Measurements from ENCODE around the gene ADAM12. TPM values are rescaled to one million over a fixed set of nuclear protein-coding genes. Genes with fewer than 3 reads are reported as not detected.

The ADAM12 gene
- polyA plus RNA-seq, 1 of the 3 experiments (the other 2 are of a cell fraction) = 25.0 TPM

GRCh38 chr10:126425032-126425431 lies 36.8 kb upstream of the ADAM12 start:
- H2AFZ ChIP-seq (ENCODE audit: low read depth) = no peak overlapping the region
- TF ChIP-seq FOXM1 (IDR thresholded peaks at IDR 0.05; ENCODE audit: low read depth) (no peak), USF2 (IDR thresholded peaks at IDR 0.05; ENCODE audit: borderline replicate concordance, low read depth, low read length) (no peak), CTCF (IDR thresholded peaks at IDR 0.05) (no peak), IRF3 (IDR thresholded peaks at IDR 0.05; ENCODE audit: low read depth, low read length) (no peak), USF1 (IDR thresholded peaks at IDR 0.05; ENCODE audit: borderline replicate concordance, low read depth) (no peak), ZBTB33 (IDR thresholded peaks at IDR 0.05; ENCODE audit: borderline replicate concordance, low read depth) (no peak), REST (IDR thresholded peaks at IDR 0.05; ENCODE audit: low read depth, low read length) (no peak)
- ChIA-PET CTCF (interaction anchor here (1.4 kb wide), 1 partner anchor 11 kb away, joined by 3 read pairs; no protein-coding TSS in a partner anchor), POLR2A (interaction anchor here (0.8 kb wide), 1 partner anchor 37 kb away, joined by 3 read pairs; the partner anchor contains the start of gene ADAM12)
- no peaks in the 10 kb centered on the region for H4K20me1 ChIP-seq (ENCODE audit: insufficient read depth)
- no peak overlapping the region for H3K27ac ChIP-seq (ENCODE audit: low read depth in 2 of 2, low read length in 1 of 2)
- peaks cover 0 to 4% of the 10 kb centered on the region in 2 experiments; a peak in 2 of 4 replicates for H3K4me1 ChIP-seq (ENCODE audit: control insufficient read depth in 1 of 2, insufficient read depth in 2 of 2, low read depth in 1 of 2, low read length in 1 of 2)
- no peaks in the 10 kb centered on the region for H3K36me3 ChIP-seq (replicated peaks in 1 of 2; ENCODE audit: control insufficient read depth in 1 of 2, insufficient read depth in 2 of 2, low read length in 1 of 2)
- H3F3A ChIP-seq (replicated peaks; ENCODE audit: insufficient read depth) = no peaks in the 10 kb centered on the region
- no peaks in the 10 kb centered on the region for H3K9me2 ChIP-seq
- no peak for DNase-seq
- H3K9me3 ChIP-seq = no peaks in the 10 kb centered on the region
- H3K4me3 ChIP-seq (ENCODE audit: low read depth in 2 of 2, low read length in 1 of 2) = no peak overlapping the region
- H3K9ac ChIP-seq = no peak overlapping the region
- H3K27me3 ChIP-seq (ENCODE audit: insufficient read depth) = no peaks in the 10 kb centered on the region
- H3K4me2 ChIP-seq = no peak overlapping the region
- 52% methylated on average over 5 of the region's 5 CpGs for WGBS (ENCODE audit: low lambda C conversion rate)
- no peaks in the 10 kb centered on the region for H3K79me2 ChIP-seq (ENCODE audit: insufficient read depth)

Data from SK-N-SH (cell line).